Kidney epithelial cell (primary cell): ENCODE measurements around the gene LRRC8E. TPM values are rescaled to one million over a fixed set of nuclear protein-coding genes. Genes with fewer than 3 reads are reported as not detected.

Source experiments
- DNase-seq: peaks from one replicate; pipeline ENCODE4 v3.0.0-alpha.2; 2010; ENCODE audit warnings: low read depth
- H3K27me3 ChIP-seq: 2 replicates; pipeline ENCODE4 v1.6.0; 2011; ENCODE audit warnings: low read length; ENCODE audit not compliant: control insufficient read depth, insufficient read depth
- H3K36me3 ChIP-seq: 2 replicates; pipeline ENCODE4 v1.5.1; 2011; ENCODE audit warnings: low read length; ENCODE audit not compliant: control insufficient read depth, insufficient read depth
- H3K4me3 ChIP-seq: 2 replicates; pipeline ENCODE4 v1.5.1; 2011; ENCODE audit warnings: low read depth, mild to moderate bottlenecking, control low read depth, low read length
- total RNA-seq: library from RNA; depleted of rRNA; stranded (reverse); fragments of >200 nt; gene quantifications from 2 replicates; pipeline ENCODE4 v1.2.3, GENCODE V29; 2015
- TF ChIP-seq, protein P1 (sequence below): IDR thresholded peaks from 2 replicates; pipeline ENCODE4 v1.5.1; 2011; ENCODE audit warnings: mild to moderate bottlenecking, moderate library complexity, low read length, control low read depth, inconsistent platforms; ENCODE audit not compliant: insufficient read depth, poor library complexity, severe bottlenecking

The LRRC8E gene
- total RNA-seq, 1 donor from 2014 or later, result 11.6 TPM

DNA sequence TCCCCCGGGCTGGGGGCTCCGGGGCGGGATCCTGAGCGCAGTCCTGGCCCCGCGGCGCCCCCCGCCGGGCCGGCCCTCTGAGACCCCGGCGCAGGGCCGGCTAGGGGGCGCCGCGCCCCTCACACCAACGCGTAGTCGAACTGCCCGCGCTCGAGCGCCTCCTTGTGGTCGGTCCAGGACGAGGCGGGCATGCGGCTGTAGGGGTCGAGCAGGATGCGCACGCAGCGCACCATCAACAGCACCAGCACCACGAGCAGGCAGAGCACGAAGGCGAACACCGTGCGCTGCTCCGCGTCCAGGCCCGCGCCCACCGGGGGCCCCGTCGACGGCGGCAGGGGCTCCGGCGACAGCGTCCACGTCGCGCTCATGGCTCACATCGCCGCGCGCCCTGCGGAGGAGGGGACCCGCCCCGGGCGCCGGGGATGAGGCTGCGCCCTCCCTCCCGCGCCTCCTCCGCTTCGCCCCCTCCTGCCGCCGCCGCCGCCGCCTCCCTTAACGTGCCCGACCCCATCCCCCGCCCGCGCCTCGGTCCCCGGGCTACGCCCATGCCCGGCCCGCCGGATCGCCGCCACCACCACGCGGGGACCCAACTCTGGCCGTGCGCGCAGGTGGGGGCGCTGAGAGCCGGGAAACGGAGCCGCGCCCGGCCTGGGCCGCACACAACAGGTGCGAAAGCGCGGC lies 37.0 kb downstream of the LRRC8E start:
- H3K27me3 ChIP-seq, result no peaks in the 10 kb centered on the region
- peak overlapping the region; percentile 39 for H3K4me3 ChIP-seq
- no peak for DNase-seq
- H3K36me3 ChIP-seq, result no peaks in the 10 kb centered on the region
- TF ChIP-seq, protein P1, sequence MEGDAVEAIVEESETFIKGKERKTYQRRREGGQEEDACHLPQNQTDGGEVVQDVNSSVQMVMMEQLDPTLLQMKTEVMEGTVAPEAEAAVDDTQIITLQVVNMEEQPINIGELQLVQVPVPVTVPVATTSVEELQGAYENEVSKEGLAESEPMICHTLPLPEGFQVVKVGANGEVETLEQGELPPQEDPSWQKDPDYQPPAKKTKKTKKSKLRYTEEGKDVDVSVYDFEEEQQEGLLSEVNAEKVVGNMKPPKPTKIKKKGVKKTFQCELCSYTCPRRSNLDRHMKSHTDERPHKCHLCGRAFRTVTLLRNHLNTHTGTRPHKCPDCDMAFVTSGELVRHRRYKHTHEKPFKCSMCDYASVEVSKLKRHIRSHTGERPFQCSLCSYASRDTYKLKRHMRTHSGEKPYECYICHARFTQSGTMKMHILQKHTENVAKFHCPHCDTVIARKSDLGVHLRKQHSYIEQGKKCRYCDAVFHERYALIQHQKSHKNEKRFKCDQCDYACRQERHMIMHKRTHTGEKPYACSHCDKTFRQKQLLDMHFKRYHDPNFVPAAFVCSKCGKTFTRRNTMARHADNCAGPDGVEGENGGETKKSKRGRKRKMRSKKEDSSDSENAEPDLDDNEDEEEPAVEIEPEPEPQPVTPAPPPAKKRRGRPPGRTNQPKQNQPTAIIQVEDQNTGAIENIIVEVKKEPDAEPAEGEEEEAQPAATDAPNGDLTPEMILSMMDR, result peak; percentile 81

DNA sequence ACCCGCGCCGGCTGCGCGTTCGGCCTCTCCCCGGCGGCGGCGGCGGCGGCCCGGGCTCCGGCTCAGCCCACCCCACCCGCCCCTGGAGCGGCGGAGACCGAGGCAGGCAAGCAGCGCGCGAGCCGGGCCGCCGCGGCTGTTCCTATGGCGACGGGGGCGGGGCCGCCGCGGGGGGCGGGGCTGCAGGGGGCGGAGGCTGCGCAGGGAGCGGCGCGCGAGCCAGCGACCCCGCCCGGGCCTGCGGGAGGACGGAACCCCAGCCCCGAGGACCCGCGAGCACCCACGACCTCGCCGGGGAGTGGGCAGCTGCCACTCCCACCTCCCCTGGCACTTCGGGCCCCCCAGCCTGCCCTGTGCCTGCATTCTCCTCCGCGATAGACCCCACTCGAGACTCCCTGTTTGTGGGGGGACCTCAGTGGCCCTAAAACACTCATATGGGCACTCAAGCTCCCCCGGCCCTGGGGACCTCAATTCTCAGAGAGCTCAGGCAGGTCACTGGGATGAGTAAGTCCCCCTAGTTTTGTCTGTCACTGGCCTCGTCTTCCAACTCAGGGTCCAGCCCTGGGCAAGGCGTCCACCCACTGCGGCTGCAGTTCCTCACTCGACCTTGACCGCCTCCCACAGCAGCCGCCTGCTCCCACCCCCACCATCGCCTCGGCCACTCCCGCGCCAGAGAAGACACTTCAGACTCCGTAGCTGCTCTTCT lies 37.9 kb downstream of the LRRC8E start, which contains the start of gene CTXN1:
CTXN1 (minus strand) TSS at position 115 of the 706 bp plus-strand sequence. CDS start 597 bp downstream, outside the sequence.
- DNase-seq, result no peak
- TF ChIP-seq, protein P1, result no peak
- H3K4me3 ChIP-seq, result peak within 1 kb of the TSS; percentile 44
- H3K36me3 ChIP-seq, result no peaks in the 10 kb centered on the region
- no peaks in the 10 kb centered on the region for H3K27me3 ChIP-seq

DNA sequence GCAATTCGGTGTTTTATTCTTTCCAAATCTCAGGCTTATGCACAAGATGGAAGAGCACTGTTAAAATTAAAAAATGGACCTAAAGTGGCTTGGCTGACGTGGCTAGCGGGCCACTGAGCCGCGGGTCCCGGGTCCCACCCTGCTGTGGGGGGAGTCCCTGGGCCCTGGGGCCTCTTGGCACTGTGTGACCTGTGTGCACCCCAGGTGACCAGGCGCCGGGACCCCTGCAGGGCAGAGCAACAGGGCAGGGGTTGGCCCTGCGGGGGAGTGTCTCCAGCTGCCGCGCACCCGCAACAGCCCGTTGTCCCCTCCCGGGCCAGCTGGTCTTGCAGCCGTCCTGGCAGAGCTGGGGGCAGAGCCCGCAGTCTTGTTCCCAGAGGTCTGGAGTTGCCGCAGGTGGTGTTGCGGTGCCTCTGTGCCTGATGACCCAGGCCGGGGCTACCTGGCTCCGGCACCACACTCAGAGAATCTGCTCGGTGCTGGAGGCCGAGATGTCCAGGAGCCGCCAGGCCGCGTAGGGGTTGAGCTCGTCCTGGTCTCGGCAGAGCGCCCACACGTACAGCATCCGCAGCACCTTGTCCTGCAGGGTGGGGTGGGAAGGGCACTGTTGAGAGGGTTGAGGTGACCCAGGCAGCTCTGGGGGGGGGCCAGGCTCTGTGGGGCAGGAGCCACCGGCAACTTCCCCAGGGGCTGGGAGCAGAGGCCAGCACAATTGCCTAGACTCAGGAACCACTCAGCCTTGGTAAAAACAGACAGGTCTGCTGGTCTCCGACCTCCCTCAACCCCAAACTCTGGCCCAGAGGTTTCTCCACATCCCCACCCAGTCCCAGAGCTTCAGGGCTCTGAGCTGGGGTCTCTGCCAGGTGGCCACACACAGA lies 38.7 kb downstream of the LRRC8E start:
- no peak for DNase-seq
- Histone ChIP-seq H3K36me3 (peaks cover under 1% of the 10 kb centered on the region), H3K4me3 (no peak overlapping the region), H3K27me3 (no peaks in the 10 kb centered on the region)
- TF ChIP-seq, protein P1, result no peak

DNA sequence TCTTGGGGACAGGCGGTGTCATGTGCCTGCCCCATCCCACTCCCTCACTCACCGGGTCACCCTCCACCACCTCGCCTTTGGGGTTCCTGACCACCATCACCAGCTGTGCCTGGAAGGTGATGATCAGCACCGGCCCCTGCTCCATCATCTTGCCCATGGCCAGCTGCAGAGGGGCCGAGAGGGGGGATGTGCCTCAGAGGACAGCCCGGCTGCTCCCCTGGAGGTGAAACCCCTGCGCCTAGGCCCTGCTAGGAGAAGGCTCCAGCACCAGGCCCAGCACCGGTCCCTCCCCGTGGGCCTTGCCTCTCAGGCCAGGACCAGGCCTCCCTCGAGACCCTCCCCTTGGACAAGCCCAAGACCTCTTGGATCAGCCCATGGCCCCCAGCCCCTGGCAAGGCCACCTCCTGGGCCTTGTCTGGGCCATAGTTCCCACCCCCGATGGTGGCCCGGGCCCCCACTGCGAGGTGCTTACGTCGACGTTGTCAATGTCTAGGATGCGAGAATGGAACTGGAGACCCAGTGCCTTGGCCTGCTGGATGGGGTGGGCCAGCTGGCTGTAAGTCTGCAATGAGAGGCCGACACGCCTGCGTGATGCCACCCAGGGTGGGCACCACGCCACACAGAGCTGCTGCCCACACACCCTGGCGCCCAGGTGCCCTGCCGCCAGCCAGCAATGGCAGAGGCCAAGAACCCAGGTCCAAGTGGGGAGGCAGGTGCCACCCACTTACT lies 39.5 kb downstream of the LRRC8E start:
- Histone ChIP-seq H3K27me3 (no peaks in the 10 kb centered on the region), H3K4me3 (no peak overlapping the region), H3K36me3 (peaks cover 2% of the 10 kb centered on the region)
- no peak for DNase-seq
- TF ChIP-seq, protein P1, result no peak

DNA sequence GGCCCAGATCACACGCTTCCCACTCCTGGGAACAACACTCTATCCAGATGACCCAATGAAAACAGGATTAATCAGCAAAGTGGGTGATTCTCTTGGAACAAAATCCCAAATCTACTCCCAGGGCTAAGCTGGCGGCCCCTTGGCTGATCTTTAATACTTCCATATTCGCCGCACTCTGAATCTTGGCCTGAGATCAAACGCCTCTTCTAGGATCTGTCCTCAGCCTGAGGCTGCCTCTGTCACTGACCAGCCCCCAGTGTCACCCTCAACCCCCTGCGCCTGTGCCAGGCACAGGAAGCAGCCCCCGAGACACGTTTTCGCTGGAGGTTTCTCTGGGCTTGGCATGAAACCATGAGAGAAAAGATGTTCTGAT lies 40.0 kb downstream of the LRRC8E start:
- Histone ChIP-seq H3K36me3 (peaks cover 3% of the 10 kb centered on the region), H3K4me3 (no peak overlapping the region), H3K27me3 (no peaks in the 10 kb centered on the region)
- TF ChIP-seq, protein P1, result no peak
- no peak for DNase-seq
